HepG2 (cell line): ENCODE measurements around the gene IQCF5. TPM values are rescaled to one million over a fixed set of nuclear protein-coding genes. Genes with fewer than 3 reads are reported as not detected.

Experiments
- ATAC-seq: fragments of 200-7000 bp; cut with Tn5 transposase; 3 replicates; pipeline ENCODE4 v1.9.1; 2020; ENCODE audit warnings: mild to moderate bottlenecking, moderate library complexity
- BruUV-seq: library from RNA; stranded (reverse); fragments of 400-500 nt; replicated peaks from 2 replicates; lab custom pipeline; 2021; lab: Mats Ljungman, UMichigan
- CTCF ChIA-PET: fragments of 300-600 bp; formaldehyde crosslinking; extraction: SDS; loops from one replicate; lab custom pipeline; 2021; ENCODE audit warnings: low total read pairs, inconsistent platforms, low intra/inter-chr PET ratio; lab: Yijun Ruan, JAX
- POLR2A ChIA-PET: fragments of 350-600 bp; sonication (Branson Sonifier 250); formaldehyde crosslinking; loops from one replicate; lab custom pipeline; 2020; ENCODE audit warnings: antibody characterized with exemption, inconsistent platforms; lab: Yijun Ruan, JAX
- DNase-seq: peaks from one replicate; pipeline ENCODE4 v3.0.0-alpha.2; 2015; ENCODE audit warnings: low spot score
- FAIRE-seq: peaks from 3 replicates; lab custom pipeline; 2011; peaks lifted over from hg19 to GRCh38; lab: Jason Lieb, UNC
- H2AFZ ChIP-seq: one replicate; pipeline ENCODE4 v1.6.1; 2011; ENCODE audit warnings: low read length, inconsistent platforms
- H3K27ac ChIP-seq: fragments of 300-600 bp; 3 replicates; pipeline ENCODE4 v1.8.0; 2011; ENCODE audit warnings: mixed run types, mild to moderate bottlenecking, mixed read lengths, low read length, inconsistent platforms; ENCODE audit not compliant: insufficient read depth; ENCODE audit errors: extremely low read length
- H3K27me3 ChIP-seq, 2 experiments: fragments of 200-600 bp in 1 of 2; 2 replicates in 1 of 2; 3 replicates in 1 of 2; pipeline versions ENCODE4 v1.6.0 to v1.8.0; 2011; ENCODE audit warnings: low read length in 2 of 2, mild to moderate bottlenecking in 2 of 2, moderate library complexity in 2 of 2, inconsistent platforms in 1 of 2; ENCODE audit not compliant: insufficient read depth in 2 of 2, control insufficient read depth in 1 of 2
- H3K36me3 ChIP-seq, 2 experiments: fragments of 200-600 bp in 1 of 2; replicated peaks in 1 of 2; 2 replicates in 1 of 2; 3 replicates in 1 of 2; pipeline versions ENCODE4 v1.5.1 to v1.8.0; 2011; ENCODE audit warnings: low read length in 2 of 2, inconsistent platforms in 1 of 2; ENCODE audit not compliant: insufficient read depth in 2 of 2, control insufficient read depth in 1 of 2
- H3K4me1 ChIP-seq: 2 replicates; pipeline ENCODE4 v1.5.1; 2012; ENCODE audit warnings: low read length, inconsistent platforms; ENCODE audit not compliant: insufficient read depth
- H3K4me2 ChIP-seq: 2 replicates; pipeline ENCODE4 v1.6.0; 2011; ENCODE audit warnings: low read depth, low read length, inconsistent platforms
- H3K4me3 ChIP-seq, 3 experiments: fragments of 200-600 bp in 1 of 3; sonication (generic), shearing (Covaris generic) in 1 of 3; replicated peaks in 1 of 3; 2 replicates each; pipeline ENCODE4 v1.5.1; 2011 to 2016; ENCODE audit warnings: low read length in 3 of 3, inconsistent platforms in 2 of 3, low read depth in 2 of 3, mild to moderate bottlenecking in 2 of 3, control low read depth in 1 of 3, mixed read lengths in 1 of 3; ENCODE audit not compliant: insufficient read depth in 1 of 3
- H3K79me2 ChIP-seq: one replicate; pipeline ENCODE4 v1.6.1; 2011; ENCODE audit warnings: low read length, inconsistent platforms; ENCODE audit not compliant: insufficient read depth
- H3K9ac ChIP-seq: 2 replicates; pipeline ENCODE4 v1.6.0; 2011; ENCODE audit warnings: mild to moderate bottlenecking, low read depth, low read length, inconsistent platforms; ENCODE audit not compliant: insufficient read depth
- H3K9me3 ChIP-seq: 2 replicates; pipeline ENCODE4 v1.5.1; 2012; ENCODE audit warnings: mild to moderate bottlenecking, low read length
- H4K20me1 ChIP-seq: 2 replicates; pipeline ENCODE4 v1.6.0; 2011; ENCODE audit warnings: inconsistent platforms, mild to moderate bottlenecking, low read length, moderate library complexity; ENCODE audit not compliant: insufficient read depth
- GATA4 ChIP-seq: sonication (generic); IDR thresholded peaks from 2 replicates; pipeline ENCODE4 v1.6.1; 2016; ENCODE audit warnings: antibody characterized with exemption, low read depth, borderline replicate concordance
- KDM2A ChIP-seq: sonication (generic); formaldehyde crosslinking; IDR thresholded peaks from 2 replicates; pipeline ENCODE4 v1.4.0; 2020; ENCODE audit warnings: low read depth, missing genetic modification reagents, borderline replicate concordance
- NONO ChIP-seq, 2 experiments: fragments of 450-650 bp in 1 of 2; sonication (generic) in 1 of 2; formaldehyde crosslinking in 1 of 2; IDR thresholded peaks in 1 of 2; conservative IDR thresholded peaks in 1 of 2; 2 replicates each; pipeline versions ENCODE4 v1.6.1 to v1.8.0; 2017 to 2022; ENCODE audit warnings: mild to moderate bottlenecking in 1 of 2, missing genetic modification reagents in 1 of 2, moderate library complexity in 1 of 2
- TRIM24 ChIP-seq: sonication (generic); formaldehyde crosslinking; IDR thresholded peaks from 2 replicates; pipeline ENCODE4 v1.8.0; 2022; ENCODE audit warnings: mild to moderate bottlenecking, missing genetic modification reagents
- ZMYM4 ChIP-seq: sonication (generic); formaldehyde crosslinking; IDR thresholded peaks from 2 replicates; pipeline ENCODE4 v1.8.1; 2023; ENCODE audit warnings: mild to moderate bottlenecking, missing genetic modification reagents
- ZNF530 ChIP-seq: sonication (generic); formaldehyde crosslinking; IDR thresholded peaks from 2 replicates; pipeline ENCODE4 v1.5.0; 2020; ENCODE audit warnings: low read depth, mild to moderate bottlenecking, missing genetic modification reagents
- ZNF841 ChIP-seq: sonication (generic); formaldehyde crosslinking; IDR thresholded peaks from 2 replicates; pipeline ENCODE4 v1.8.1; 2023; ENCODE audit warnings: missing genetic modification reagents, borderline replicate concordance
- WGBS: methylation state at CpG from one replicate; pipeline ENCODE4 v1.1.6; 2017; ENCODE audit warnings: low lambda C conversion rate; 5-methylcytosine and 5-hydroxymethylcytosine counted together
- in situ Hi-C: cut with HindIII; loops from 2 replicates; pipeline ENCODE4 v1.10.0; 2017; ENCODE audit warnings: low pct_unique_long_range_greater_than_20kb; ENCODE audit not compliant: extremely low pct_ligation_motif_present
- intact Hi-C: fragments of 100-400 bp; cut with micrococcal nuclease; formaldehyde crosslinking; loops from one replicate; pipeline ENCODE4 v1.10.0; 2022; ENCODE audit not compliant: unreplicated experiment
- polyA plus RNA-seq, 8 experiments: library from polyadenylated mRNA; depleted of rRNA in 3 of 8; stranded (reverse) in 7 of 8; unstranded in 1 of 8; fragments of >200 nt; fragmentation: Illumina TruSeq in 4 of 8; extraction: Trizol in 4 of 8; gene quantifications; 2 replicates each; pipeline versions ENCODE4 v1.2.1 to v1.2.3, GENCODE V29; 2011 to 2016; ENCODE audit warnings: low read depth in 4 of 8, missing spikeins in 1 of 8, mixed read lengths in 1 of 8; ENCODE audit not compliant: insufficient read depth in 1 of 8
- total RNA-seq, 5 experiments: library from RNA; depleted of rRNA; stranded (reverse); fragments of >200 nt; fragmentation: Illumina TruSeq; extraction: Trizol; gene quantifications; 2 replicates each; pipeline ENCODE4 v1.2.3, GENCODE V29; 2016; ENCODE audit warnings: low read depth in 1 of 5
- TF ChIP-seq, protein P1 (sequence below), 2 experiments: fragments of 450-650 bp in 1 of 2; sonication (generic) in 1 of 2; formaldehyde crosslinking in 1 of 2; IDR thresholded peaks; 2 replicates each; pipeline versions ENCODE4 v1.6.1 to v1.8.0; 2016 to 2022; ENCODE audit warnings: antibody characterized with exemption in 1 of 2, mild to moderate bottlenecking in 1 of 2, missing genetic modification reagents in 1 of 2
- TF ChIP-seq, protein P2 (sequence below): sonication (generic); formaldehyde crosslinking; IDR thresholded peaks from 2 replicates; pipeline ENCODE4 v1.8.0; 2022; ENCODE audit warnings: low read depth, missing genetic modification reagents
- TF ChIP-seq, protein P3 (sequence below): IDR thresholded peaks from 2 replicates; pipeline ENCODE4 v1.6.1; 2018; ENCODE audit warnings: missing genetic modification reagents
- TF ChIP-seq, protein P4 (sequence below): IDR thresholded peaks from 2 replicates; pipeline ENCODE4 v1.6.1; 2016; ENCODE audit warnings: mild to moderate bottlenecking

Gene IQCF5
- total and polyA plus RNA-seq, 2 of the 13 experiments (the other 11 are each of a cell fraction or from before 2014, with no cell fraction given) = not detected

DNA sequence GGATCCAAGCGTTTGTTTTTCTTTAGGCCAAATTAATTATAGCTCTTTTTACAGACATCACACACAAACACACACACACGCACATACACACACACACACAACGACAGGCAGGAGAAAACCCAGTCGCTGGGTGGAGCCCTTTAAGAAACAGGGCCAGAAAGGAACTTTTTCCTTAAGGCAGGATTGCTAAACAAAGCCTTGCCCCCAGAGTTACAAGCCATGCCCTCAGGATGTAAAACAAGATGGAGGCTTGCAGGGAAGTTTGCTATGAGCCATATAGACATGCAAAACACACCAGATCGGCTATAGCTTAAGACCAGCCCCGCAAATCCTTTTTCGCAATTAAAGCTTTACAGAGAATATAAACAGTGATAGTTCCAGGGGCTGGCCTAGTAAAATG lies 30.3 kb downstream of the IQCF5 start:
- H3K27ac ChIP-seq = no peak overlapping the region
- TF ChIP-seq TRIM24 (no peak), NONO (IDR thresholded peaks at IDR 0.05) (no peak), NONO (CRISPR knock-in tag; conservative IDR thresholded peaks at IDR 0.05) (no peak), ZNF530 (CRISPR knock-in tag) (no peak), ZMYM4 (no peak), GATA4 (no peak), ZNF841 (CRISPR knock-in tag) (no peak), KDM2A (CRISPR knock-in tag) (no peak)
- TF ChIP-seq, protein P1, sequence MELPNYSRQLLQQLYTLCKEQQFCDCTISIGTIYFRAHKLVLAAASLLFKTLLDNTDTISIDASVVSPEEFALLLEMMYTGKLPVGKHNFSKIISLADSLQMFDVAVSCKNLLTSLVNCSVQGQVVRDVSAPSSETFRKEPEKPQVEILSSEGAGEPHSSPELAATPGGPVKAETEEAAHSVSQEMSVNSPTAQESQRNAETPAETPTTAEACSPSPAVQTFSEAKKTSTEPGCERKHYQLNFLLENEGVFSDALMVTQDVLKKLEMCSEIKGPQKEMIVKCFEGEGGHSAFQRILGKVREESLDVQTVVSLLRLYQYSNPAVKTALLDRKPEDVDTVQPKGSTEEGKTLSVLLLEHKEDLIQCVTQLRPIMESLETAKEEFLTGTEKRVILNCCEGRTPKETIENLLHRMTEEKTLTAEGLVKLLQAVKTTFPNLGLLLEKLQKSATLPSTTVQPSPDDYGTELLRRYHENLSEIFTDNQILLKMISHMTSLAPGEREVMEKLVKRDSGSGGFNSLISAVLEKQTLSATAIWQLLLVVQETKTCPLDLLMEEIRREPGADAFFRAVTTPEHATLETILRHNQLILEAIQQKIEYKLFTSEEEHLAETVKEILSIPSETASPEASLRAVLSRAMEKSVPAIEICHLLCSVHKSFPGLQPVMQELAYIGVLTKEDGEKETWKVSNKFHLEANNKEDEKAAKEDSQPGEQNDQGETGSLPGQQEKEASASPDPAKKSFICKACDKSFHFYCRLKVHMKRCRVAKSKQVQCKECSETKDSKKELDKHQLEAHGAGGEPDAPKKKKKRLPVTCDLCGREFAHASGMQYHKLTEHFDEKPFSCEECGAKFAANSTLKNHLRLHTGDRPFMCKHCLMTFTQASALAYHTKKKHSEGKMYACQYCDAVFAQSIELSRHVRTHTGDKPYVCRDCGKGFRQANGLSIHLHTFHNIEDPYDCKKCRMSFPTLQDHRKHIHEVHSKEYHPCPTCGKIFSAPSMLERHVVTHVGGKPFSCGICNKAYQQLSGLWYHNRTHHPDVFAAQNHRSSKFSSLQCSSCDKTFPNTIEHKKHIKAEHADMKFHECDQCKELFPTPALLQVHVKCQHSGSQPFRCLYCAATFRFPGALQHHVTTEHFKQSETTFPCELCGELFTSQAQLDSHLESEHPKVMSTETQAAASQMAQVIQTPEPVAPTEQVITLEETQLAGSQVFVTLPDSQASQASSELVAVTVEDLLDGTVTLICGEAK (IDR thresholded peaks at IDR 0.05) = no peak
- TF ChIP-seq, protein P1 (CRISPR knock-in tag; IDR thresholded peaks at IDR 0.05) = no peak
- TF ChIP-seq, protein P2, sequence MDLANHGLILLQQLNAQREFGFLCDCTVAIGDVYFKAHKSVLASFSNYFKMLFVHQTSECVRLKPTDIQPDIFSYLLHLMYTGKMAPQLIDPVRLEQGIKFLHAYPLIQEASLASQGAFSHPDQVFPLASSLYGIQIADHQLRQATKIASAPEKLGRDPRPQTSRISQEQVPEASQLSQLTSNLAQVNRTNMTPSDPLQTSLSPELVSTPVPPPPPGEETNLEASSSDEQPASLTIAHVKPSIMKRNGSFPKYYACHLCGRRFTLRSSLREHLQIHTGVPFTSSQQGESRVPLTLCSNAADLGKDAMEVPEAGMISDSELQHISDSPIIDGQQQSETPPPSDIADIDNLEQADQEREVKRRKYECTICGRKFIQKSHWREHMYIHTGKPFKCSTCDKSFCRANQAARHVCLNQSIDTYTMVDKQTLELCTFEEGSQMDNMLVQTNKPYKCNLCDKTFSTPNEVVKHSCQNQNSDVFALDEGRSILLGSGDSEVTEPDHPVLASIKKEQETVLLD (CRISPR knock-in tag) = no peak
- TF ChIP-seq, protein P3, sequence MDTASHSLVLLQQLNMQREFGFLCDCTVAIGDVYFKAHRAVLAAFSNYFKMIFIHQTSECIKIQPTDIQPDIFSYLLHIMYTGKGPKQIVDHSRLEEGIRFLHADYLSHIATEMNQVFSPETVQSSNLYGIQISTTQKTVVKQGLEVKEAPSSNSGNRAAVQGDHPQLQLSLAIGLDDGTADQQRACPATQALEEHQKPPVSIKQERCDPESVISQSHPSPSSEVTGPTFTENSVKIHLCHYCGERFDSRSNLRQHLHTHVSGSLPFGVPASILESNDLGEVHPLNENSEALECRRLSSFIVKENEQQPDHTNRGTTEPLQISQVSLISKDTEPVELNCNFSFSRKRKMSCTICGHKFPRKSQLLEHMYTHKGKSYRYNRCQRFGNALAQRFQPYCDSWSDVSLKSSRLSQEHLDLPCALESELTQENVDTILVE (CRISPR knock-in tag) = no peak
- TF ChIP-seq, protein P4, sequence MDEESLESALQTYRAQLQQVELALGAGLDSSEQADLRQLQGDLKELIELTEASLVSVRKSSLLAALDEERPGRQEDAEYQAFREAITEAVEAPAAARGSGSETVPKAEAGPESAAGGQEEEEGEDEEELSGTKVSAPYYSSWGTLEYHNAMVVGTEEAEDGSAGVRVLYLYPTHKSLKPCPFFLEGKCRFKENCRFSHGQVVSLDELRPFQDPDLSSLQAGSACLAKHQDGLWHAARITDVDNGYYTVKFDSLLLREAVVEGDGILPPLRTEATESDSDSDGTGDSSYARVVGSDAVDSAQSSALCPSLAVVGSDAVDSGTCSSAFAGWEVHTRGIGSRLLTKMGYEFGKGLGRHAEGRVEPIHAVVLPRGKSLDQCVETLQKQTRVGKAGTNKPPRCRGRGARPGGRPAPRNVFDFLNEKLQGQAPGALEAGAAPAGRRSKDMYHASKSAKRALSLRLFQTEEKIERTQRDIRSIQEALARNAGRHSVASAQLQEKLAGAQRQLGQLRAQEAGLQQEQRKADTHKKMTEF = no peak

More for the DNA sequence above, 30.3 kb downstream of the IQCF5 start:
- Histone ChIP-seq H3K4me2 (no peak overlapping the region), H3K79me2 (no peaks in the 10 kb centered on the region), H3K9ac (no peak overlapping the region), H2AFZ (no peak overlapping the region), H3K4me1 (no peaks in the 10 kb centered on the region), H3K9me3 (no peaks in the 10 kb centered on the region), H3K36me3 (no peaks in the 10 kb centered on the region), H3K4me3 (no peak overlapping the region), H3K27me3 (peaks cover 2 to 7% of the 10 kb centered on the region in 2 experiments; a peak in 3 of 5 replicates), H4K20me1 (no peaks in the 10 kb centered on the region)
- ChIA-PET POLR2A (no interaction called here), CTCF (no interaction called here)
- BruUV-seq = no TSS peak
- DNase-seq = no peak
- ATAC-seq = no peak
- FAIRE-seq = no peak
- 28% methylated on average over 7 of the region's 7 CpGs for WGBS
- intact Hi-C loops = no loop called here
- in situ Hi-C loops = no loop called here
